GM23338 (cell line): Measurements from ENCODE around the gene INO80. TPM values are rescaled to one million over a fixed set of nuclear protein-coding genes. Genes with fewer than 3 reads are reported as not detected.
A peak's percentile ranks its signal among the peaks of the same experiment; 100 is the strongest.

Source experiments
- ATAC-seq: fragments of 200-7000 bp; cut with Tn5 transposase; 3 replicates; pipeline ENCODE4 v1.9.1; 2020
- DNase-seq: peaks from one replicate; pipeline ENCODE4 v3.0.0-alpha.2; 2015; ENCODE audit warnings: low spot score
- H2AFZ ChIP-seq: fragments of 200-600 bp; sonication (generic); 2 replicates; pipeline ENCODE4 v1.8.0; 2016; ENCODE audit warnings: antibody characterized with exemption, mild to moderate bottlenecking, moderate library complexity
- H3F3A ChIP-seq: fragments of 200-600 bp; sonication (generic); replicated peaks from 2 replicates; pipeline ENCODE4 v1.8.0; 2017; ENCODE audit warnings: antibody characterized with exemption, mixed run types, low read depth
- H3K27ac ChIP-seq: fragments of 200-600 bp; sonication (generic); 2 replicates; pipeline ENCODE4 v1.6.1; 2016; ENCODE audit warnings: low read depth
- H3K27me3 ChIP-seq: fragments of 200-600 bp; sonication (generic); 2 replicates; pipeline ENCODE4 v1.8.0; 2016; ENCODE audit warnings: mild to moderate bottlenecking, mixed run types, moderate library complexity; ENCODE audit not compliant: insufficient read depth
- H3K36me3 ChIP-seq: fragments of 200-600 bp; sonication (generic); 2 replicates; pipeline ENCODE4 v1.8.0; 2016; ENCODE audit warnings: mild to moderate bottlenecking; ENCODE audit not compliant: insufficient read depth
- H3K4me1 ChIP-seq: fragments of 200-600 bp; sonication (generic); 2 replicates; pipeline ENCODE4 v1.8.0; 2016; ENCODE audit warnings: mild to moderate bottlenecking, moderate library complexity; ENCODE audit not compliant: insufficient read depth
- H3K4me2 ChIP-seq: fragments of 200-600 bp; sonication (generic); 2 replicates; pipeline ENCODE4 v1.7.1; 2017; ENCODE audit warnings: mixed run types
- H3K4me3 ChIP-seq: fragments of 200-600 bp; sonication (generic); 2 replicates; pipeline ENCODE4 v1.6.1; 2016; ENCODE audit warnings: mixed run types
- H3K79me2 ChIP-seq: fragments of 200-600 bp; sonication (generic); replicated peaks from 2 replicates; pipeline ENCODE4 v1.8.0; 2017; ENCODE audit warnings: mild to moderate bottlenecking; ENCODE audit not compliant: insufficient read depth
- H3K9me2 ChIP-seq: fragments of 200-600 bp; sonication (generic); 2 replicates; pipeline ENCODE4 v1.8.0; 2017; ENCODE audit not compliant: insufficient read depth
- H4K20me1 ChIP-seq: fragments of 200-600 bp; sonication (generic); replicated peaks from 2 replicates; pipeline ENCODE4 v1.8.0; 2017; ENCODE audit warnings: mild to moderate bottlenecking; ENCODE audit not compliant: insufficient read depth
- H3K27ac Mint-ChIP-seq: 2 replicates; pipeline ENCODE4 v1.8.0; 2020; ENCODE audit warnings: inconsistent platforms, mild to moderate bottlenecking, moderate library complexity, mixed read lengths
- H3K27me3 Mint-ChIP-seq: 3 replicates; pipeline ENCODE4 v1.8.0; 2022; ENCODE audit warnings: low read depth, mild to moderate bottlenecking, moderate library complexity, mixed read lengths, inconsistent platforms; ENCODE audit not compliant: insufficient read depth, poor library complexity
- H3K36me3 Mint-ChIP-seq: 3 replicates; pipeline ENCODE4 v1.8.0; 2021; ENCODE audit warnings: low read depth, mild to moderate bottlenecking, inconsistent platforms, moderate library complexity, mixed read lengths
- H3K4me1 Mint-ChIP-seq: 3 replicates; pipeline ENCODE4 v1.8.0; 2020; ENCODE audit warnings: mild to moderate bottlenecking, inconsistent platforms, mixed read lengths
- H3K4me3 Mint-ChIP-seq: 3 replicates; pipeline ENCODE4 v1.8.0; 2021; ENCODE audit warnings: moderate library complexity, mild to moderate bottlenecking, inconsistent platforms, mixed read lengths
- H3K9me3 Mint-ChIP-seq: 3 replicates; pipeline ENCODE4 v1.8.0; 2020; ENCODE audit warnings: moderate library complexity, mild to moderate bottlenecking, inconsistent platforms, mixed read lengths
- CREB1 ChIP-seq: fragments of 250-450 bp; sonication (Bioruptor Pico); IDR thresholded peaks from 2 replicates; pipeline ENCODE4 v1.5.0; 2020; ENCODE audit warnings: low read depth, mild to moderate bottlenecking, moderate library complexity
- CTCF ChIP-seq, 2 experiments: fragments of 200-600 bp in 1 of 2; sonication (generic) in 1 of 2; conservative IDR thresholded peaks; 2 replicates each; pipeline versions ENCODE4 v1.5.1 to v1.6.1; 2016 to 2017; ENCODE audit warnings: antibody characterized with exemption in 2 of 2, low read depth in 2 of 2, mild to moderate bottlenecking in 2 of 2, moderate library complexity in 1 of 2
- EZH2 ChIP-seq: fragments of 200-600 bp; sonication (generic); IDR thresholded peaks from one replicate; pipeline ENCODE4 v1.8.0; 2017; ENCODE audit warnings: antibody characterized with exemption, mild to moderate bottlenecking, low read depth; ENCODE audit not compliant: unreplicated experiment
- EZH2phosphoT487 ChIP-seq: fragments of 200-600 bp; sonication (generic); IDR thresholded peaks from one replicate; pipeline ENCODE4 v1.8.1; 2018; ENCODE audit warnings: antibody characterized with exemption; ENCODE audit not compliant: unreplicated experiment
- JUNB ChIP-seq: IDR thresholded peaks from one replicate; pipeline ENCODE4 v1.6.1; 2016; ENCODE audit warnings: antibody characterized with exemption; ENCODE audit not compliant: unreplicated experiment
- NANOG ChIP-seq: IDR thresholded peaks from 2 replicates; pipeline ENCODE4 v1.6.1; 2016; ENCODE audit warnings: antibody characterized with exemption, borderline replicate concordance
- POLR2AphosphoS5 ChIP-seq: IDR thresholded peaks from 2 replicates; pipeline ENCODE4 v1.6.1; 2016; ENCODE audit warnings: antibody characterized with exemption, low read depth
- REST ChIP-seq: IDR thresholded peaks from one replicate; pipeline ENCODE4 v1.6.1; 2018; ENCODE audit warnings: antibody characterized with exemption; ENCODE audit not compliant: unreplicated experiment
- STAT1 ChIP-seq: IDR thresholded peaks from one replicate; pipeline ENCODE4 v1.6.1; 2016; ENCODE audit warnings: antibody characterized with exemption; ENCODE audit not compliant: unreplicated experiment
- ZNF114 ChIP-seq: fragments of 250-450 bp; sonication (Bioruptor Pico); IDR thresholded peaks from 2 replicates; pipeline ENCODE4 v1.5.0; 2020; ENCODE audit warnings: mild to moderate bottlenecking, moderate library complexity
- ZNF331 ChIP-seq: fragments of 250-450 bp; sonication (Bioruptor Pico); IDR thresholded peaks from 2 replicates; pipeline ENCODE4 v1.5.0; 2020; ENCODE audit warnings: low read depth, mild to moderate bottlenecking, moderate library complexity
- polyA plus RNA-seq: library from polyadenylated mRNA; unstranded; fragments of >200 nt; fragmentation: Nextera tagmentation; extraction: Ambion mirVana; gene quantifications from 2 replicates; pipeline ENCODE4 v1.2.1, GENCODE V29; 2016
- total RNA-seq: library from RNA; depleted of rRNA; stranded (reverse); fragments of >200 nt; shearing (Covaris generic); gene quantifications from 2 replicates; pipeline ENCODE4 v1.2.3, GENCODE V29; 2014
- TF ChIP-seq, protein P1 (sequence below): IDR thresholded peaks from 2 replicates; pipeline ENCODE4 v1.6.1; 2016; ENCODE audit warnings: antibody characterized with exemption

Gene INO80
- total and polyA plus RNA-seq, 2 experiments from 2014 or later: 6.5 to 24.9 TPM

- H3K36me3 ChIP-seq: no peaks in the 10 kb centered on the region
- Mint-ChIP-seq H3K4me1 (no peaks in the 10 kb centered on the region), H3K36me3 (no peaks in the 10 kb centered on the region), H3K27ac (no peak overlapping the region), H3K9me3 (no peaks in the 10 kb centered on the region), H3K27me3 (peaks cover 3% of the 10 kb centered on the region), H3K4me3 (no peak overlapping the region)
- no peaks in the 10 kb centered on the region for H3K79me2 ChIP-seq
- no peaks in the 10 kb centered on the region for H3F3A ChIP-seq
- no peaks in the 10 kb centered on the region for H3K27me3 ChIP-seq
- no peaks in the 10 kb centered on the region for H3K4me1 ChIP-seq
- H3K4me2 ChIP-seq: no peak overlapping the region
- H4K20me1 ChIP-seq: no peaks in the 10 kb centered on the region
- no peak overlapping the region for H3K27ac ChIP-seq
- peaks cover 3% of the 10 kb centered on the region; the same call in 1 of the 2 replicates for H3K9me2 ChIP-seq
- TF ChIP-seq NANOG (no peak), JUNB (no peak), ZNF331 (CRISPR knock-in tag) (no peak), CREB1 (CRISPR knock-in tag) (no peak), ZNF114 (no peak)
- H3K4me3 ChIP-seq: no peak overlapping the region
- DNase-seq (no peak), ATAC-seq (no peak)
- H2AFZ ChIP-seq: no peak overlapping the region
These were observed 5.9 kb upstream of the INO80 start for GRCh38 chr15:41121951-41122350.

- H3K4me1 Mint-ChIP-seq: peaks cover 5% of the 10 kb centered on the region; the same call in 2 of the 3 replicates
- no peaks in the 10 kb centered on the region for H3K36me3 ChIP-seq
- H3K4me2 ChIP-seq: peak overlapping the region; percentile 71
- H3K27me3 Mint-ChIP-seq: peaks cover 2% of the 10 kb centered on the region
- H3K9me3 Mint-ChIP-seq: peaks cover 3% of the 10 kb centered on the region; the same call in 1 of the 3 replicates
- H3K27me3 ChIP-seq: no peaks in the 10 kb centered on the region
- H2AFZ ChIP-seq: no peak overlapping the region
- no peaks in the 10 kb centered on the region for H3F3A ChIP-seq
- peaks cover 38% of the 10 kb centered on the region for H3K79me2 ChIP-seq
- H3K4me1 ChIP-seq: no peaks in the 10 kb centered on the region; the same call in 1 of the 2 replicates
- H3K36me3 Mint-ChIP-seq: peaks cover 15% of the 10 kb centered on the region
- TF ChIP-seq CREB1 (CRISPR knock-in tag): no peak
- no peak for TF ChIP-seq EZH2phosphoT487
- TF ChIP-seq, protein P1, sequence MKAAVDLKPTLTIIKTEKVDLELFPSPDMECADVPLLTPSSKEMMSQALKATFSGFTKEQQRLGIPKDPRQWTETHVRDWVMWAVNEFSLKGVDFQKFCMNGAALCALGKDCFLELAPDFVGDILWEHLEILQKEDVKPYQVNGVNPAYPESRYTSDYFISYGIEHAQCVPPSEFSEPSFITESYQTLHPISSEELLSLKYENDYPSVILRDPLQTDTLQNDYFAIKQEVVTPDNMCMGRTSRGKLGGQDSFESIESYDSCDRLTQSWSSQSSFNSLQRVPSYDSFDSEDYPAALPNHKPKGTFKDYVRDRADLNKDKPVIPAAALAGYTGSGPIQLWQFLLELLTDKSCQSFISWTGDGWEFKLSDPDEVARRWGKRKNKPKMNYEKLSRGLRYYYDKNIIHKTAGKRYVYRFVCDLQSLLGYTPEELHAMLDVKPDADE: no peak
- no peak for TF ChIP-seq JUNB
- no peak for TF ChIP-seq EZH2
- TF ChIP-seq REST: no peak
- TF ChIP-seq STAT1: no peak
- no peak for TF ChIP-seq ZNF114
- no peak for TF ChIP-seq POLR2AphosphoS5
- TF ChIP-seq CTCF (conservative IDR thresholded peaks at IDR 0.05; ENCODE audit: low read depth in 2 of 2): no peak
- H4K20me1 ChIP-seq: peaks cover 22% of the 10 kb centered on the region
- peak overlapping the region; percentile 99 for H3K27ac Mint-ChIP-seq
- ATAC-seq (no peak), DNase-seq (no peak)
- H3K4me3 Mint-ChIP-seq: peak overlapping the region; percentile 93
- H3K27ac ChIP-seq: peak overlapping the region; percentile 96
- H3K9me2 ChIP-seq: peaks cover 3% of the 10 kb centered on the region; the same call in 1 of the 2 replicates
- peak overlapping the region; percentile 92 for H3K4me3 ChIP-seq
These were observed 827 bp upstream of the INO80 start for GRCh38 chr15:41116962-41117252.
